Activated CD4-positive, alpha-beta T cell treated with anti-CD3 and anti-CD28 coated beads, Interleukin-2, amount 50 U/mL, for 4 hours (primary cell): ENCODE results near the gene DBP.

Experiments
- DNase-seq, 2 experiments: peaks; one replicate each; pipeline ENCODE4 v3.0.0-alpha.2; 2020

DBP gene

GRCh38 chr19:48624791-48625723, 12.1 kb downstream of the DBP start:
- DNase-seq = no peak

GRCh38 chr19:48624067-48624594, 13.0 kb downstream of the DBP start:
- peak; percentile 95 to 96 for DNase-seq

- no peak for DNase-seq
These were observed 13.6 kb downstream of the DBP start for GRCh38 chr19:48623556-48624066.

GRCh38 chr19:48619692-48620585, 17.2 kb downstream of the DBP start:
- no peak for DNase-seq

- DNase-seq = peak; percentile 89 to 93
These were observed 18.1 kb downstream of the DBP start, which contains the start of the genes RPL18 and SPHK2 for GRCh38 chr19:48618916-48619691. TSS of gene RPL18 (minus strand) at chr19:48619178. CDS start at chr19:48619143, 35 bp downstream. TSS of gene SPHK2 (plus strand) at chr19:48619506. CDS start at chr19:48620515, 1,009 bp downstream.

GRCh38 chr19:48618278-48618915, 18.8 kb downstream of the DBP start:
- DNase-seq = no peak

GRCh38 chr19:48617146-48617937, 19.8 kb downstream of the DBP start:
- no peak for DNase-seq

GRCh38 chr19:48616491-48617056, 20.6 kb downstream of the DBP start:
- no peak for DNase-seq

- no peak for DNase-seq
These were observed 21.1 kb downstream of the DBP start for GRCh38 chr19:48616041-48616436.

GRCh38 chr19:48615231-48616040, 21.7 kb downstream of the DBP start:
- no peak for DNase-seq

GRCh38 chr19:48614436-48615230, 22.5 kb downstream of the DBP start, which contains the start of gene FAM83E:
TSS of gene FAM83E (minus strand) at chr19:48615076. CDS start at chr19:48613372, 1,704 bp downstream.
- DNase-seq = no peak

- no peak for DNase-seq
These were observed 23.2 kb downstream of the DBP start for GRCh38 chr19:48613852-48614435.

- no peak for DNase-seq
These were observed 23.9 kb downstream of the DBP start for GRCh38 chr19:48613024-48613851.

GRCh38 chr19:48611872-48612271, 25.3 kb downstream of the DBP start:
- no peak for DNase-seq

- DNase-seq = no peak
These were observed 27.5 kb downstream of the DBP start for GRCh38 chr19:48609571-48610108.

GRCh38 chr19:48608798-48609263, 28.3 kb downstream of the DBP start:
- DNase-seq = peak; percentile 49 to 54

GRCh38 chr19:48607359-48607755, 29.8 kb downstream of the DBP start:
- DNase-seq = no peak
